ENCODE results near the gene NPR1. TPM values are rescaled to one million over a fixed set of nuclear protein-coding genes. Genes with fewer than 3 reads are reported as not detected.

NPR1 gene
- total and polyA plus RNA-seq, 2 of the 13 experiments (the other 11 are each of a cell fraction or from before 2014, with no cell fraction given): not detected

DNA sequence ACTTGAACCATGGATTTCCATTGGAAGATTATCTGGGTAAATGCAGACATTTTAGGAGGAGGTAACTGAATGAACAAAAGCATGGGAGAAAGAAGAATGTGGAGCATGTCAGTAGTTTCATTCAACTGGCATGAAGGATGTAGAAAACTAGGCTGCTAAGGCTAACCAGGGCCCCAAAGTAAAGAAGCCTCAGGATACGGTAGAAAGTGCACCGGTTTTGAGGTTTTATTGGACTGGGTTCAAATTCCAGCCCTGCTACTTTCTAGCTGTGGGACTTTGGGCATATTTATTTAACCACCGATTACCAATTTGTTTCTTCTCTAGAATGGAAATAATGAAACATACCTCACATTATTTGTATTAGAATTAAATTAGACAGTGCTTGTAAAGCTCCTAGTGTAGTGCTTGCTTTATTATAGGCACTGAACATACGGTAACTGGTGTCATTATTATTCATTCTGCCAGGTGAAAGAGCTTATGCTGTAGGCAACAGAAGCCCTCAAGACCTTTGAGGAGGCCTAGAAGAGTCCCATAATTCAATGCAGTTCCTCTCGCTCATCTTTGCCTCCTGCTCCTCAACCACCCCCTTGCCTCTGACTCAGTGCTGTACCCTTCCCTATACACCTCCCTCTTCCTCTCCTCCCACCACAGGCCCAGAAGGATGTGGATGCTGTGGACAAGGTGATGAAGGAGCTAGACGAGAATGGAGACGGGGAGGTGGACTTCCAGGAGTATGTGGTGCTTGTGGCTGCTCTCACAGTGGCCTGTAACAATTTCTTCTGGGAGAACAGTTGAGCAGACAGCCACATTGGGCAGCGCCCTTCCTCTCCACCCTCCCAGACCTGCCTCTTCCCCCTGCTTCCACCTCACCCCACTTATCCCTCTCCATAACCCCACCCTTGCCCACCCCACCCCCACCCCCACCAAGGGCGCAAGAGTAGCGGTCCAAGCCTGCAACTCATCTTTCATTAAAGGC lies 47.2 kb upstream of the NPR1 start (continued):
- no peak for TF ChIP-seq NR2F1 (CRISPR knock-in tag; IDR thresholded peaks at IDR 0.05)
- TF ChIP-seq, protein P1, sequence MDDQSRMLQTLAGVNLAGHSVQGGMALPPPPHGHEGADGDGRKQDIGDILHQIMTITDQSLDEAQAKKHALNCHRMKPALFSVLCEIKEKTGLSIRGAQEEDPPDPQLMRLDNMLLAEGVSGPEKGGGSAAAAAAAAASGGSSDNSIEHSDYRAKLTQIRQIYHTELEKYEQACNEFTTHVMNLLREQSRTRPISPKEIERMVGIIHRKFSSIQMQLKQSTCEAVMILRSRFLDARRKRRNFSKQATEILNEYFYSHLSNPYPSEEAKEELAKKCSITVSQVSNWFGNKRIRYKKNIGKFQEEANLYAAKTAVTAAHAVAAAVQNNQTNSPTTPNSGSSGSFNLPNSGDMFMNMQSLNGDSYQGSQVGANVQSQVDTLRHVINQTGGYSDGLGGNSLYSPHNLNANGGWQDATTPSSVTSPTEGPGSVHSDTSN (CRISPR knock-in tag; IDR thresholded peaks at IDR 0.05; ENCODE audit: borderline replicate concordance): no peak
- no peak for TF ChIP-seq ZNF552 (CRISPR knock-in tag; IDR thresholded peaks at IDR 0.05; ENCODE audit: borderline replicate concordance)
- peak; percentile 81 for TF ChIP-seq KDM6A (CRISPR knock-in tag; IDR thresholded peaks at IDR 0.05; ENCODE audit: low read depth)
- peak; percentile 56 for TF ChIP-seq HNRNPK (IDR thresholded peaks at IDR 0.05; ENCODE audit: low read depth, low read length, poor library complexity, severe bottlenecking)
- TF ChIP-seq ZNF709 (CRISPR knock-in tag; IDR thresholded peaks at IDR 0.05): no peak
- no peak for TF ChIP-seq MBNL3 (CRISPR knock-in tag; conservative IDR thresholded peaks at IDR 0.05)
- TF ChIP-seq MXD1 (CRISPR knock-in tag; IDR thresholded peaks at IDR 0.05): no peak
- TF ChIP-seq ZBTB2 (CRISPR knock-in tag; IDR thresholded peaks at IDR 0.05; ENCODE audit: low read depth): no peak
- TF ChIP-seq, protein P2, sequence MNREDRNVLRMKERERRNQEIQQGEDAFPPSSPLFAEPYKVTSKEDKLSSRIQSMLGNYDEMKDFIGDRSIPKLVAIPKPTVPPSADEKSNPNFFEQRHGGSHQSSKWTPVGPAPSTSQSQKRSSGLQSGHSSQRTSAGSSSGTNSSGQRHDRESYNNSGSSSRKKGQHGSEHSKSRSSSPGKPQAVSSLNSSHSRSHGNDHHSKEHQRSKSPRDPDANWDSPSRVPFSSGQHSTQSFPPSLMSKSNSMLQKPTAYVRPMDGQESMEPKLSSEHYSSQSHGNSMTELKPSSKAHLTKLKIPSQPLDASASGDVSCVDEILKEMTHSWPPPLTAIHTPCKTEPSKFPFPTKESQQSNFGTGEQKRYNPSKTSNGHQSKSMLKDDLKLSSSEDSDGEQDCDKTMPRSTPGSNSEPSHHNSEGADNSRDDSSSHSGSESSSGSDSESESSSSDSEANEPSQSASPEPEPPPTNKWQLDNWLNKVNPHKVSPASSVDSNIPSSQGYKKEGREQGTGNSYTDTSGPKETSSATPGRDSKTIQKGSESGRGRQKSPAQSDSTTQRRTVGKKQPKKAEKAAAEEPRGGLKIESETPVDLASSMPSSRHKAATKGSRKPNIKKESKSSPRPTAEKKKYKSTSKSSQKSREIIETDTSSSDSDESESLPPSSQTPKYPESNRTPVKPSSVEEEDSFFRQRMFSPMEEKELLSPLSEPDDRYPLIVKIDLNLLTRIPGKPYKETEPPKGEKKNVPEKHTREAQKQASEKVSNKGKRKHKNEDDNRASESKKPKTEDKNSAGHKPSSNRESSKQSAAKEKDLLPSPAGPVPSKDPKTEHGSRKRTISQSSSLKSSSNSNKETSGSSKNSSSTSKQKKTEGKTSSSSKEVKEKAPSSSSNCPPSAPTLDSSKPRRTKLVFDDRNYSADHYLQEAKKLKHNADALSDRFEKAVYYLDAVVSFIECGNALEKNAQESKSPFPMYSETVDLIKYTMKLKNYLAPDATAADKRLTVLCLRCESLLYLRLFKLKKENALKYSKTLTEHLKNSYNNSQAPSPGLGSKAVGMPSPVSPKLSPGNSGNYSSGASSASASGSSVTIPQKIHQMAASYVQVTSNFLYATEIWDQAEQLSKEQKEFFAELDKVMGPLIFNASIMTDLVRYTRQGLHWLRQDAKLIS (CRISPR knock-in tag; IDR thresholded peaks at IDR 0.05): no peak
- TF ChIP-seq CBFB (CRISPR knock-in tag; IDR thresholded peaks at IDR 0.05): no peak
- no peak for TF ChIP-seq RARA (CRISPR knock-in tag; IDR thresholded peaks at IDR 0.05)
- TF ChIP-seq ZNF44 (CRISPR knock-in tag; IDR thresholded peaks at IDR 0.05): no peak
- peak; percentile 20; the same call in 1 of the 2 replicates for TF ChIP-seq FOXA3 (CRISPR knock-in tag; IDR thresholded peaks at IDR 0.05)
- TF ChIP-seq, protein P3, sequence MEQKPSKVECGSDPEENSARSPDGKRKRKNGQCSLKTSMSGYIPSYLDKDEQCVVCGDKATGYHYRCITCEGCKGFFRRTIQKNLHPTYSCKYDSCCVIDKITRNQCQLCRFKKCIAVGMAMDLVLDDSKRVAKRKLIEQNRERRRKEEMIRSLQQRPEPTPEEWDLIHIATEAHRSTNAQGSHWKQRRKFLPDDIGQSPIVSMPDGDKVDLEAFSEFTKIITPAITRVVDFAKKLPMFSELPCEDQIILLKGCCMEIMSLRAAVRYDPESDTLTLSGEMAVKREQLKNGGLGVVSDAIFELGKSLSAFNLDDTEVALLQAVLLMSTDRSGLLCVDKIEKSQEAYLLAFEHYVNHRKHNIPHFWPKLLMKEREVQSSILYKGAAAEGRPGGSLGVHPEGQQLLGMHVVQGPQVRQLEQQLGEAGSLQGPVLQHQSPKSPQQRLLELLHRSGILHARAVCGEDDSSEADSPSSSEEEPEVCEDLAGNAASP (CRISPR knock-in tag; IDR thresholded peaks at IDR 0.05; ENCODE audit: borderline replicate concordance): no peak
- TF ChIP-seq ZC3H13 (CRISPR knock-in tag; IDR thresholded peaks at IDR 0.05): no peak
- TF ChIP-seq PBX2 (CRISPR knock-in tag; IDR thresholded peaks at IDR 0.05): no peak
- no peak for TF ChIP-seq ZNF350 (CRISPR knock-in tag; IDR thresholded peaks at IDR 0.05; ENCODE audit: borderline replicate concordance, low read depth)

Data from HepG2 (cell line).